ENCODE results near the gene ZNF574. TPM values are rescaled to one million over a fixed set of nuclear protein-coding genes. Genes with fewer than 3 reads are reported as not detected.
"Not testable (repeated sequence)": the region's sequence is repeated elsewhere in the genome, so short reads cannot be mapped to it uniquely, and the experiment has no call there.

ZNF574 gene, protein sequence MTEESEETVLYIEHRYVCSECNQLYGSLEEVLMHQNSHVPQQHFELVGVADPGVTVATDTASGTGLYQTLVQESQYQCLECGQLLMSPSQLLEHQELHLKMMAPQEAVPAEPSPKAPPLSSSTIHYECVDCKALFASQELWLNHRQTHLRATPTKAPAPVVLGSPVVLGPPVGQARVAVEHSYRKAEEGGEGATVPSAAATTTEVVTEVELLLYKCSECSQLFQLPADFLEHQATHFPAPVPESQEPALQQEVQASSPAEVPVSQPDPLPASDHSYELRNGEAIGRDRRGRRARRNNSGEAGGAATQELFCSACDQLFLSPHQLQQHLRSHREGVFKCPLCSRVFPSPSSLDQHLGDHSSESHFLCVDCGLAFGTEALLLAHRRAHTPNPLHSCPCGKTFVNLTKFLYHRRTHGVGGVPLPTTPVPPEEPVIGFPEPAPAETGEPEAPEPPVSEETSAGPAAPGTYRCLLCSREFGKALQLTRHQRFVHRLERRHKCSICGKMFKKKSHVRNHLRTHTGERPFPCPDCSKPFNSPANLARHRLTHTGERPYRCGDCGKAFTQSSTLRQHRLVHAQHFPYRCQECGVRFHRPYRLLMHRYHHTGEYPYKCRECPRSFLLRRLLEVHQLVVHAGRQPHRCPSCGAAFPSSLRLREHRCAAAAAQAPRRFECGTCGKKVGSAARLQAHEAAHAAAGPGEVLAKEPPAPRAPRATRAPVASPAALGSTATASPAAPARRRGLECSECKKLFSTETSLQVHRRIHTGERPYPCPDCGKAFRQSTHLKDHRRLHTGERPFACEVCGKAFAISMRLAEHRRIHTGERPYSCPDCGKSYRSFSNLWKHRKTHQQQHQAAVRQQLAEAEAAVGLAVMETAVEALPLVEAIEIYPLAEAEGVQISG
- 10 to 100 TPM; 18.3 to 20.8 TPM for total RNA-seq
- 10 to 100 TPM in 1 of 3 donors, 1 to 10 TPM in 2; 7.8 to 21.5 (median 8.0) TPM for polyA plus RNA-seq
- total RNA-seq = 22.6 to 32.5 (median 27.5) reads per million in 6 experiments

DNA sequence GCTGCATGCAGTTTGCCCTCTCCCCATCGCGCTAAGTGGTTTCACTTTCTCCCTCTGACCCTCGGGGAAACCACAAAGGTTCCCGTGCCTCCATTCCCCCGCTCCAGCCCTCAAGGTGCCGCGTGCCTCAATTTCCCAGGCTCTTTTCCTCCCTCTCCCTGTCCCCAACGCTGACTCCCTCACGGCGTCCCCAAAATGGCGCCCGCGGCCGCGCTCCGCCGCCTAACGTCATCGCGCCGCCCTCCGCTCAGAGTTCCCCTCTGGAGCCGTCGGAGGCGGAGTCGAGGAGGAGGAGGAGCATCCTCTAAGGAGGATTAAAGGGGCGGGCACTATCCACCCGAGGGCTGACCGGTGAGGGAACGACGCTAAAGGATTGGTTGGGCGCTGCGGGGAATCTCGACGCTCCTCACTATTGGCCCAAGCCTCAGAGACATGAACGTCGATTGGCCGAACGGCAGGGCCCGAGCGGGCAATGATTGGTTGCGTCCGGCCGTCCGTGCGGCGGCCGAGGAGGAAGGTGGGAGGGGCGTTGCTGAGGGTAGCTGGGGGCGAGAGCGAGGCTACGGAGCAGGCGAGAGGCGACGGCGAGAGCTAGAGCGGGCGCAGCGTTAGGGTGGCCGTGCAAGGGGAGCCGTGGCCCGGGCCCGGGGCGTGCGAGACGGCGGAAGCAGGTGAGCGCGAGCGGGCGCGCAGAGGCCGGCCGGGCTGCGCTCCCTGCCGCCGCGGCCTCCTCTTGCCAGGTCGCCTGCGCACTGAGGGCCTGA lies at the start of gene ZNF574:
ZNF574 (plus strand) TSS at position 551 of the 764 bp plus-strand sequence. CDS start 2,441 bp downstream, outside the sequence.
- ATAC-seq (peak; percentile 94 to 95), DNase-seq (peak; percentile 92 to 99 (median 97))
- H3K27ac Mint-ChIP-seq = peak within 1 kb of the TSS; percentile 98 to 100 (median 100)
- H3K4me1 Mint-ChIP-seq = peaks cover 26 to 40% (median 36%) of the 10 kb centered on the region in 4 donors
- no peaks in the 10 kb centered on the region for H3K9me3 Mint-ChIP-seq
- POLR2A ChIA-PET = interaction anchor here (0.6 to 1.5 kb wide), 11 partner anchors 11 to 640 kb away, joined by 3 to 6 read pairs (median 3); partner anchors contain the start of gene RABAC1
- peaks cover 0 to 23% (median 0%) of the 10 kb centered on the region in 3 donors for H3K36me3 Mint-ChIP-seq
- peak within 1 kb of the TSS; percentile 93 to 99 (median 98) for H3K4me3 Mint-ChIP-seq
- H3K27me3 Mint-ChIP-seq = peaks cover 0 to 7% (median 0%) of the 10 kb centered on the region in 5 donors

DNA sequence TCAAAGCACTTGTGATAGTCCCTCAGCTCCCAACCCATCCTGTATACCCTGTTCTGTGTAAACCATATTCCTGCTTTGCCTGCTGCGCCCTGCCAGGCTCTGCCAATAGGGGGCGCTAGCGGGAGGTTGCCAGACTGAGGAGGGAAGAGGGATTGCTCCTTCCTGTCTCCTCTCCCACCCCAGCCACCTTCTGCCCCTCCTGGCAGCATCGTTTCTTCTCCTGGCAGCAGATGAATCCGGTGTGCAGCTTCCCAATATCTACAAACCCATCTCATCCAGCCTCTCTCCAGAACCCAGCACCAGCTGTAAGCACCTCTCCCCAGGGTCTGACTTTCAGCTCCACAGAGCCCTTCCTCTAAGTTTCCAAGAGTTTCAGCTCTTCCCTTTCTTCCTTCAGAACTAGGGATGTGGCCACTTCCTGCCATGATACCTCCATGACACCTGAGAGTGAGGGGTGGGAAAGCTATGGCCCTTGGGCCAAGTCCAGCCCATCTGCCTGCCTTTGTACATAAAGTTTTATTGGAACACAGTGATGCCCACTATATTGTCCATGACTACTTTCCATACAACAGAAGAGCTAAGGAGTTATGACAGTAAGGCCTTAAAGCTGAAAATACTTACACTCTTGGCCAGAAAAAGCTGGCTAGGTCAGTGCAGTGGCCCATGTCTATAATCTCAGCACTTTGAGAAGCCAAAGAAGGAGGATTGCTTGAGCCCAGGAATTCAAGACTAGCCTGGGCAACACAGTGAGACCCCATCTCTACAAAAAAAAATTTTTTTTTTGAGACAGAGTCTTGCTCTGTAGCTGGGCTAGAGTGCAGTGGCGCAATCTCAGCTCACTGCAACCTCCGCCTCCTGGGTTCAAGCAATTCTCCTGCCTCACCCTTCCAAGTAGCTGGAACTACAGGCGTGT lies 47.4 kb upstream of the ZNF574 start:
- peaks cover 0 to 2% (median under 1%) of the 10 kb centered on the region in 4 donors for H3K4me1 Mint-ChIP-seq
- H3K4me3 Mint-ChIP-seq = no peak overlapping the region
- H3K36me3 Mint-ChIP-seq = no peaks in the 10 kb centered on the region
- H3K27ac Mint-ChIP-seq = no peak overlapping the region
- H3K9me3 Mint-ChIP-seq = no peaks in the 10 kb centered on the region
- POLR2A ChIA-PET = no interaction called here
- DNase-seq (no peak), ATAC-seq (no peak)
- peaks cover 5 to 34% (median 11%) of the 10 kb centered on the region in 5 donors for H3K27me3 Mint-ChIP-seq

DNA sequence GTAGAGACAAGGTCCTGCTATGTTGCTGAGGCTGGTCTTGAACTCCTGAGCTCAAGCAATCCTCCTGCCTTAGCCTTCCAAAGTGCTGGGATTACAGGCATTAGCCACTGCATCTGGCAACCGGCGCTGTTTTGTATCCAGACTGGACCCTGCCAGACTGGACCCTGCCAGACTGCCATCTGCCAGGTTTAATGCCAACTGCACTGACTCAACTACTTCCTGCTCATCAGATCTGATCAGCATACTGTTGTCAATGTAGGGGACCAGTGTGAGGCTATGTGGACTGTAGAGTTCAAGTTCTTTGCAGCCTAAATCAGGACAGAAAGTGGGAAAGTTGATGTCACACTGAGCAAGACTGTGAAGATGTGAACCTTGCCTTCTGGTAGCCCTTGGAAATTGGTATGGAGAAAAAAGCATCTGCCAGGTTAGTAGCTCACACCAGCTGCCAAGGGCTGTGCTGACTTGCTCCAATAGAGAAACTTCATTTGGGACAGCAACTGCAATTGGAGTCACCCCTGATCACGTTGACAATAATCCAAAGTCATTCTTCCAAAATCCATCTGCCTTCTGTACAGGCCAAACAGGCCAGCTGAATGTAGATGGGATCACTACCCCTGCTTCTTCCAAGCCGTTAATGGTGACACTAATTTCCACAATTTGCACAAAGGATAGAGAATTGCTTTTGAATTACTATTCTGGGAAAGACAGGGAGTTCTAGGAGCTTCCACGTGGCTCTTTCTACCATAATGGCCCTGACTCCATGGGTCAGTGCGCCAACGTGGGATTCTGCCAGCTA lies 45.1 kb upstream of the ZNF574 start:
- no peak overlapping the region for H3K4me3 Mint-ChIP-seq
- peaks cover 5 to 20% (median 13%) of the 10 kb centered on the region in 5 donors for H3K27me3 Mint-ChIP-seq
- H3K4me1 Mint-ChIP-seq = peaks cover 5 to 7% (median 6%) of the 10 kb centered on the region in 4 donors
- H3K27ac Mint-ChIP-seq = no peak overlapping the region
- DNase-seq (no peak), ATAC-seq (no peak)
- POLR2A ChIA-PET = interaction anchor here (0.6 kb wide), 2 partner anchors 54 to 318 kb away, joined by 4 to 5 read pairs; no protein-coding TSS in a partner anchor
- H3K36me3 Mint-ChIP-seq = no peaks in the 10 kb centered on the region
- no peaks in the 10 kb centered on the region for H3K9me3 Mint-ChIP-seq

DNA sequence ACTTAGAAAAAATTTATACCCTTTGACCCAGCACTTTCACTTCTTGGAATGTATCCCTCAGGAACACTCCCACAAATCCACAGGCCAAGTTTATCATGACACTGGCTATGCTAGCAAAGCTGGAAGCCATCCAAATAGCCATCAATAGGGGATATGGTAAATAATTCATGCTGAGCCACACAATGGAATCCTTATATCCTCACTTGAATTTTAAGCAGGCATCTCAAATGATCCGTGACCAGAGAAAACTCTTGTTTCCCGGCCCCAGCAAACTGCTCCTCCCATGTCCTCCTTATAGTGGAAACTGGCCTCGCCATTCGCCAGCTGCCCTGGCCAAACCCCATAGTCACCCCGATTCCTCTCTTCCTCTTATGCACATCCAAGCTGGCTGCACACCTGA lies 43.5 kb upstream of the ZNF574 start:
- POLR2A ChIA-PET = no interaction called here

DNA sequence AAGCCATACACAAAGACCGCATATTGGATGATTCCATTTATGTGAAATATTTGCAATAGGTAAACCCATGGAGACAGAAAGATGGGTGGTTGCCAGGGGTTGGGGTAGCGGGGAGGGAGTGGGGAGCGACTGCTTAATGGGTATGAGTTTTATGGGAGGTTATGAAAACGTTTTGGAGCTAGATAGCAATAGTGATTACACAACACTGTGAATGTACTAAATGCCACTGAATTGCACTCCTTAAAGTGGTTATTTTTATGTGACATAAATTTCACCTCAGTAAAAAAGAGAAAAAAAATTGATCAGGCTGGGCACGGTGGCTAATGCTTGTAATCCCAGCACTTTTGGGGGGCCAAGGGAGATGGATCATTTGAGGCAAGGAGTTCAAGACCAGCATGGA lies 42.6 kb upstream of the ZNF574 start:
- POLR2A ChIA-PET = interaction anchor here (0.5 kb wide), 1 partner anchor 191 kb away, joined by 3 read pairs; no protein-coding TSS in a partner anchor
- Mint-ChIP-seq H3K4me1 (peaks cover 5 to 7% (median 6%) of the 10 kb centered on the region in 4 donors), H3K27me3 (peaks cover 2 to 6% (median 4%) of the 10 kb centered on the region in 5 donors), H3K36me3 (no peaks in the 10 kb centered on the region), H3K4me3 (no peak overlapping the region), H3K27ac (no peak overlapping the region), H3K9me3 (no peaks in the 10 kb centered on the region)
- DNase-seq (no peak), ATAC-seq (no peak)

More for the DNA sequence above, 43.5 kb upstream of the ZNF574 start:
- ATAC-seq (no peak), DNase-seq (no peak)
- peaks cover 2 to 11% (median 5%) of the 10 kb centered on the region in 5 donors for H3K27me3 Mint-ChIP-seq
- no peaks in the 10 kb centered on the region for H3K9me3 Mint-ChIP-seq
- no peak overlapping the region for H3K27ac Mint-ChIP-seq
- H3K4me3 Mint-ChIP-seq = no peak overlapping the region
- H3K36me3 Mint-ChIP-seq = no peaks in the 10 kb centered on the region
- peaks cover 5 to 7% (median 6%) of the 10 kb centered on the region in 4 donors for H3K4me1 Mint-ChIP-seq

DNA sequence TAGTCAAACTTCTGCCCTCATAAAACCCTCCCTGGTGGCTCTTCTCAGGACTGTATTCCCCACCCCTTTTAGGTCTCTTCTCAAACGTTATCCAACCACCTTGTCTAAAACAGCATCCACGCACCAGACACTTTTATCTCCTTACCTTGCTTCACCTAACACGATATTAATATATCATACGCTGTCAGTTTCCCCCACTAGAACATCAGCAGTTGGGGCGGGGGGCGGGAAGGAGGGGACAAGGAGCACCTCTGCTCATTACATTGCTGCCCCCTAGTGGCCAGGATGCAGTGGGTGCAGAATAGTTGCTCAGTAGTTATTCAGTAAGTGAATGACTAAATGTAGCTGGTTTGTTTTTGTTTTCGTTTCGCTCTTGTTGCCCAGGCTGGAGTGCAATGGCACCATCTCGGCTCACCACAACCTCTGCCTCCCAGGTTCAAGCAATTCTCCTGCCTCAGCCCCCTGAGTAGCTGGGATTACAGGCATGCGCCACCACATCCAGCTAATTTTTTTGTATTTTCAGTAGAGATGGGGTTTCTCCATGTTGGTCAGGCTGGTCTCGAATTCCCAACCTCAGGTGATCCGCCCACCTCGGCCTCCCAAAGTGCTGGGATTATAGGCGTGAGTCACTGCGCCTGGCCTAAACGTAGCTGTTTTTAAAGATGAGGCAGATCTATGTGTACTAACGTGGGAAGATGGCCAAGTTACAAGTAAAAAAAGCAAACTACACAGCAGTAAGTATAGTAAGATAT lies 41.1 kb upstream of the ZNF574 start:
- ATAC-seq = peak; percentile 82 to 83
- not testable (repeated sequence) for H3K36me3 Mint-ChIP-seq, H3K9me3 Mint-ChIP-seq, H3K4me1 Mint-ChIP-seq, H3K4me3 Mint-ChIP-seq
- Mint-ChIP-seq H3K27ac (peak overlapping the region in 1 of 10 donors; percentile 9), H3K27me3 (peaks cover 0 to 10% (median 2%) of the 10 kb centered on the region in 5 donors)
- peak; percentile 38 to 83 (median 58) for DNase-seq
- POLR2A ChIA-PET = interaction anchor here (0.9 kb wide), 1 partner anchor 76 kb away, joined by 3 read pairs; the partner anchor contains the start of gene RABAC1

DNA sequence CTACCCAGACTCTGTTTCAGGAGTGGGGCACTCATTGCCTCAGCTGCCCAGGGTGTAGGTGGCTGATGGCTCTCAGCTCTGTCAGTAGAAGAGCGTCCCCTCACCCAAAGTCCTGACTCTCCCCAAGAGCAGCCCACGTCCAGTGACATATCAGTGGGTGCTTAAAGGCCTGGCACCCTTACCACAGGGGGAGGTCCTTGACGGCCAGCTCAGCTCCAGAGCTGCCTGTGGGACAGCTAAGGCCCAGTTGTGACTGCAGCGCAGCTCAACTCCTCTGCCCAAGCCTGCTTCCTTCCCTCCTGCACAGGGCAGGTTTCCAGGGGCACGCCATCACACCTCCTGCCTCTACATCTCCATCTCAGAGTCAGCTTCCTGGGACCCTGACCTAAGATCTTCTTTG lies 38.3 kb upstream of the ZNF574 start:
- H3K9me3 Mint-ChIP-seq = no peaks in the 10 kb centered on the region
- H3K36me3 Mint-ChIP-seq = no peaks in the 10 kb centered on the region
- peaks cover 5 to 7% (median 6%) of the 10 kb centered on the region in 4 donors for H3K4me1 Mint-ChIP-seq

DNA sequence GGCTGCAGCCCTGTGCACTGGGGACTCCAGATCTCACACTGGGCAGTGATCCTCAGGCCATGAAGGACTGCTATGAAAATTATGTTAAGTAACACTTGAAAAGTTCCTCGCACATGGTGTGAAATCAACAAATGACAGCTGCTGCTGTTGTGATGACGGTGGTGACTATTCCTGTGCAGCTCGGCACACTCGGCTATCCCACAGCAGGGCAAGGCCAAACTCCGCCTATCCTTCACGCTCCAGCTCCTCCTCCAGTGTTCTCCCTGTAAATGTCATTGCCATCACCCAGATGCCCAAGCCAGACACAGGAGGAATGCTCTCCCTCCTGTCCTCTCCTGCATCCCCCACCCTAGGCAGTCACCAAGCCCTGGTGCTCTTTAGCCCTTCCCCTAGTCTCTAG lies 37.3 kb upstream of the ZNF574 start:
- DNase-seq = no peak

More for the DNA sequence above, 38.3 kb upstream of the ZNF574 start:
- peaks cover 0 to 8% (median 2%) of the 10 kb centered on the region in 5 donors for H3K27me3 Mint-ChIP-seq
- POLR2A ChIA-PET = no interaction called here
- ATAC-seq (no peak), DNase-seq (no peak)
- H3K4me3 Mint-ChIP-seq = no peak overlapping the region
- no peak overlapping the region for H3K27ac Mint-ChIP-seq

DNA sequence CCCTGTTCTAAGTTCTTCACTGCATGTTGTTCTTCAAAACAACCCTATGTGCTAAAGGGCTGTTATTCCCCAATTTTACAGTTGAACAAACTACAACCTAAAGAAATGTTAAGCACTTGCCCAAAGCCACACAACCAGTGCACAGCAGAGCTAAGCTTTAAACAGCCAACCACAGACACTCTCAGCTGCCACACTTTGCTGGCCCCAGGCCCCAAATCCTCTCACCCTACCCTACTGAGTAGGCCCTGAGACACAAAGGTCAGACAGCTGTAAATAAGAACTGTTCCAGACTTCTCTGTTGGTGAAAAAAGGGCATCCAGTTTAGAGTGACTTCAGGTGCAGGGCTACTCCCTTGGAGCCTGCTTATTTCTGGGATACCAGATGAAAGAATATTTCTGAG lies 35.9 kb upstream of the ZNF574 start:
- no peaks in the 10 kb centered on the region for H3K4me1 Mint-ChIP-seq
- POLR2A ChIA-PET = no interaction called here
- H3K27me3 Mint-ChIP-seq = peaks cover 0 to 5% (median 0%) of the 10 kb centered on the region in 5 donors
- no peak overlapping the region for H3K27ac Mint-ChIP-seq
- ATAC-seq = no peak
- no peaks in the 10 kb centered on the region for H3K9me3 Mint-ChIP-seq
- DNase-seq = no peak
- no peaks in the 10 kb centered on the region for H3K36me3 Mint-ChIP-seq
- H3K4me3 Mint-ChIP-seq = no peak overlapping the region

More for the DNA sequence above, 37.3 kb upstream of the ZNF574 start:
- Mint-ChIP-seq H3K9me3 (no peaks in the 10 kb centered on the region), H3K4me1 (peaks cover 5 to 7% (median 6%) of the 10 kb centered on the region in 4 donors), H3K27me3 (peaks cover 0 to 5% (median 0%) of the 10 kb centered on the region in 5 donors), H3K4me3 (no peak overlapping the region), H3K36me3 (no peaks in the 10 kb centered on the region), H3K27ac (peak overlapping the region in 1 of 10 donors; percentile 46)
- ATAC-seq = no peak
- POLR2A ChIA-PET = no interaction called here

DNA sequence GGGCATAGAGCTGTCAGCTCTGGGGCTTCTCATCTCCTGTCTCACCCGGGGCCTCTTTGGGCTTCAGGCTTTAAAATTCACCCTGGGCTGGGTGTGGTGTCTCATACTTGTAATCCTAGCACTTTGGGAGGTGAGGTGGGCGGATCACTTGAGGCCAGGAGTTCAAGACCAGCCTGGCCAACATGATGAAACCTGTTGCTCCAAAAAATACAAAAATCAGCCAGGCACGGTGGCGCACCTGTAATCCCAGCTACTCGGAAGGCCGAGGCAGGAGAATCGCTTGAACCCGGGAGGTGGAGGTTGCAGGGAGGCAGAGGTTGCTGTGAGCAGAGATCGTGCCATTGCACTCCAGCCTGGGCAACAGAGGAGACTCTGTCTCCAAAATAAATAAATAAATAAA lies 35.5 kb upstream of the ZNF574 start:
- POLR2A ChIA-PET, DNase-seq, H3K9me3 Mint-ChIP-seq, H3K27me3 Mint-ChIP-seq, H3K36me3 Mint-ChIP-seq, ATAC-seq, H3K27ac Mint-ChIP-seq, H3K4me1 Mint-ChIP-seq, H3K4me3 Mint-ChIP-seq: not testable (repeated sequence)
